Gastrocnemius medialis (tissue), 4 donors: ENCODE data around the gene GRM8.

Experiments used
- CTCF ChIP-seq, 5 experiments: fragments of 450-650 bp in 3 of 5; fragments of 200-600 bp in 2 of 5; sonication (generic) in 2 of 5; IDR thresholded peaks in 4 of 5; conservative IDR thresholded peaks in 1 of 5; 1 replicate in 4 of 5; 2 replicates in 1 of 5; pipeline ENCODE4 v1.5.1; 2016 to 2019; ENCODE audit warnings: antibody characterized with exemption in 5 of 5, mild to moderate bottlenecking in 3 of 5, moderate library complexity in 3 of 5
- POLR2A ChIP-seq, 2 donors: fragments of 450-650 bp; IDR thresholded peaks; one replicate each; pipeline ENCODE4 v1.6.1; 2017; ENCODE audit warnings: antibody characterized with exemption in 2 of 2, mild to moderate bottlenecking in 2 of 2, moderate library complexity in 2 of 2

- no peak for TF ChIP-seq CTCF (IDR thresholded peaks at IDR 0.05 in 4 of 5, conservative IDR thresholded peaks at IDR 0.05 in 1 of 5)
- TF ChIP-seq POLR2A (IDR thresholded peaks at IDR 0.05), result no peak
Observed at GRCh38 chr7:126486806-126487205, 765.9 kb downstream of the GRM8 start.
